GM12865 (cell line): Measurements from ENCODE around the gene LRRC2.

Source experiments
- DNase-seq: peaks from one replicate; pipeline ENCODE4 v3.0.0; 2010; ENCODE audit warnings: low read depth
- H3K4me3 ChIP-seq: 2 replicates; pipeline ENCODE4 v1.5.1; 2011; ENCODE audit warnings: mild to moderate bottlenecking, low read depth, low read length, control low read depth
- CTCF ChIP-seq: IDR thresholded peaks from 2 replicates; pipeline ENCODE4 v1.5.1; 2011; ENCODE audit warnings: low read length, control low read depth, low read depth, inconsistent platforms; ENCODE audit not compliant: insufficient read depth; ENCODE audit errors: missing control alignments

The LRRC2 gene

GRCh38 chr3:46564190-46565021 is 1.7 kb downstream of the LRRC2 start:
- no peak overlapping the region for H3K4me3 ChIP-seq
- no peak for DNase-seq
- TF ChIP-seq CTCF: no peak

GRCh38 chr3:46561951-46562350 is 4.2 kb downstream of the LRRC2 start:
- DNase-seq: peak; percentile 13
- H3K4me3 ChIP-seq: no peak overlapping the region
- no peak for TF ChIP-seq CTCF

- H3K4me3 ChIP-seq: no peak overlapping the region
- TF ChIP-seq CTCF: no peak
- no peak for DNase-seq
Observed at GRCh38 chr3:46561511-46561910, 4.6 kb downstream of the LRRC2 start.

- TF ChIP-seq CTCF: no peak
- no peak for DNase-seq
- H3K4me3 ChIP-seq: no peak overlapping the region
Observed at GRCh38 chr3:46559091-46559704, 6.9 kb downstream of the LRRC2 start.

GRCh38 chr3:46558184-46559043 is 7.7 kb downstream of the LRRC2 start:
- DNase-seq: peak; percentile 87
- peak overlapping the region; percentile 32 for H3K4me3 ChIP-seq
- peak; percentile 87 for TF ChIP-seq CTCF

GRCh38 chr3:46557814-46558183 is 8.3 kb downstream of the LRRC2 start:
- no peak for TF ChIP-seq CTCF
- no peak for DNase-seq
- H3K4me3 ChIP-seq: no peak overlapping the region
